Upper lobe of left lung (tissue), 4 donors: Measurements from ENCODE around the gene SMG1.
"Not testable (repeated sequence)": the region's sequence is repeated elsewhere in the genome, so short reads cannot be mapped to it uniquely, and the experiment has no call there.

ENCODE experiments used
- CTCF ChIP-seq, 6 experiments: fragments of 450-650 bp in 4 of 6; fragments of 200-600 bp in 2 of 6; sonication (generic) in 2 of 6; IDR thresholded peaks; one replicate each; pipeline ENCODE4 v1.5.1; 2016 to 2019; ENCODE audit warnings: antibody characterized with exemption in 6 of 6
- POLR2A ChIP-seq, 4 donors: fragments of 450-650 bp; IDR thresholded peaks; one replicate each; pipeline ENCODE4 v1.5.1; 2016 to 2017; ENCODE audit warnings: antibody characterized with exemption in 4 of 4, mild to moderate bottlenecking in 2 of 4
- POLR2AphosphoS5 ChIP-seq, 2 donors: sonication (generic); formaldehyde crosslinking; IDR thresholded peaks; one replicate each; pipeline ENCODE4 v1.5.1; 2017; ENCODE audit warnings: antibody characterized with exemption in 2 of 2

GRCh38 chr16:18772171-18772570 is 154.0 kb downstream of the SMG1 start:
- TF ChIP-seq CTCF, POLR2AphosphoS5, POLR2A (IDR thresholded peaks at IDR 0.05): not testable (repeated sequence)
